ENCODE data around the gene NPAS3.

- TF ChIP-seq CTCF (IDR thresholded peaks at IDR 0.05; ENCODE audit: extremely low read depth in 1 of 2, insufficient read depth in 1 of 2, low read depth in 1 of 2, low read length in 2 of 2) (no peak), POLR2A (IDR thresholded peaks at IDR 0.05; ENCODE audit: low read depth, low read length) (no peak), POLR2AphosphoS5 (IDR thresholded peaks at IDR 0.05; ENCODE audit: insufficient read depth, low read depth, low read length) (no peak)
Observed at GRCh38 chr14:33548606-33549005, 609.9 kb downstream of the NPAS3 start.

Measured in endothelial cell of umbilical vein (primary cell).